Stimulated activated CD4-positive, alpha-beta T cell treated with anti-CD3 and anti-CD28 coated beads, Interleukin-12 subunit alpha, Interleukin-12 subunit beta, amount 100 ng/mL, for 4 hours (primary cell): Measurements from ENCODE around the gene FPGS.
"Not testable (repeated sequence)": the region's sequence is repeated elsewhere in the genome, so short reads cannot be mapped to it uniquely, and the experiment has no call there.

ENCODE experiments used
- DNase-seq: peaks from one replicate; pipeline ENCODE4 v3.0.0-alpha.2; 2020

FPGS gene

GRCh38 chr9:127814619-127815511 lies 12.2 kb downstream of the FPGS start:
- DNase-seq, result no peak

- DNase-seq, result no peak
These were observed 13.1 kb downstream of the FPGS start for GRCh38 chr9:127815512-127816361.

- DNase-seq, result no peak
These were observed 13.7 kb downstream of the FPGS start for GRCh38 chr9:127816362-127816725.

GRCh38 chr9:127816728-127817127 lies 14.0 kb downstream of the FPGS start:
- no peak for DNase-seq

GRCh38 chr9:127817881-127818434 lies 15.3 kb downstream of the FPGS start:
- DNase-seq, result no peak

GRCh38 chr9:127818574-127818973 lies 15.9 kb downstream of the FPGS start:
- DNase-seq, result no peak

- no peak for DNase-seq
These were observed 19.4 kb downstream of the FPGS start for GRCh38 chr9:127822108-127822507.

GRCh38 chr9:127825319-127826051 lies 22.8 kb downstream of the FPGS start:
- DNase-seq, result no peak

- DNase-seq, result no peak
These were observed 23.7 kb downstream of the FPGS start for GRCh38 chr9:127826253-127826913.

- no peak for DNase-seq
These were observed 25.8 kb downstream of the FPGS start for GRCh38 chr9:127828262-127829031.

GRCh38 chr9:127829205-127829906 lies 26.7 kb downstream of the FPGS start:
- DNase-seq, result no peak

- DNase-seq, result no peak
These were observed 29.6 kb downstream of the FPGS start for GRCh38 chr9:127832248-127832647.

GRCh38 chr9:127833555-127833954 lies 30.9 kb downstream of the FPGS start:
- DNase-seq, result no peak

GRCh38 chr9:127835991-127836516 lies 33.4 kb downstream of the FPGS start:
- DNase-seq, result no peak

GRCh38 chr9:127836561-127836960 lies 33.9 kb downstream of the FPGS start:
- DNase-seq, result not testable (repeated sequence)

- no peak for DNase-seq
These were observed 34.7 kb downstream of the FPGS start for GRCh38 chr9:127837346-127837745.

- DNase-seq, result no peak
These were observed 35.8 kb downstream of the FPGS start for GRCh38 chr9:127838375-127839078.

- DNase-seq, result no peak
These were observed 38.6 kb downstream of the FPGS start for GRCh38 chr9:127841087-127841835.

GRCh38 chr9:127844821-127845359 lies 42.2 kb downstream of the FPGS start:
- DNase-seq, result no peak
